ENCODE data around the gene BEND4.
"Not testable (repeated sequence)": the region's sequence is repeated elsewhere in the genome, so short reads cannot be mapped to it uniquely, and the experiment has no call there.

The BEND4 gene

DNA sequence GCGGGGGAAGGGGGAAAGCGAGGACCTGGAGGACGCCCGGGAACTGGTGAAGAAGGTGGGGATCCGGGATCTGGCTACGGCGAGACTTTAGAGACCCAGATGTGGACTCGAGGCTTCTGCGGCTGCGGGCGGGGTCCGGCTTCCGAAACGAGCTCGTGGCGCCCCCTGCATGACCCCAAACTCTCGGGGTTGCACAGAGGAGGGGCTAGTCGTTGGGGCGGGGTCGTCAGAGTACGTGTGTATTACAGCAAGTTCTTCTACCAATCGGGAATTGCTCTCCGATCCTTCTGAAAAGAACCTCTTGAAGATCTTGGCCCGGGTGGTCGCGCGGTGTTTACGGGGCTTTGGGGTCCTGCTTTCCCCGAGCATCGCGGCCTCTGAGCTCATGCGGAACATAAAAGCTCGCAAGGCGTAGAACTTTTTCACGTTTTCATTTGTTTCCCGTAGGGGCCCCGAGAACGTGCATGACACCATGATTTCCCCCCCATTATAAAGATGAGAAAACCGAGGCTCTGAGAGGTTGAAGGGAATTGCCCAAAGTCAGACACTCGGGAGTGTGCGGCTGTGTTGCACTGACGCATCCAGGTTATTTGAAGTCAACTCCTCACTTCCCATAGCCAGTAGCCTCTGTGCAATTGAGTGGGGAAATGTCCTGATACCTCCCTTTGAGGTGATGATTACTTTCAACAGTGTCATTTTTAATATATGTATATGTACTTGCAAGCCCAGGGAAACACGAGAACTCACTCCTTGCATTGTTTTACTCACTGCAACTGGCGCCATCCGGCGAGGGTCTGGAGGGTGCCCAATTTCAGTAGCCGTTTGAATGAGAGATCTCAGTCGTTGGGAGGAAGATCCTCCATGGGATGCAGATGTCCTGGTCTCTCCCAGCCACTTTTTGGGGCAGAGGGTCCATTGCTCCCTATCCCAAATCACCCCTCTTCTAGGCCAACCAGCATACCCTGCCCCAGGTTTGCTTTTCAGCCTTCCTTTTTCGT is at the start of gene BEND4:
Gene BEND4 (minus strand): TSS at position 149 of the 998 bp plus-strand sequence. CDS start 512 bp downstream, outside the sequence.
- no peak for DNase-seq

DNA sequence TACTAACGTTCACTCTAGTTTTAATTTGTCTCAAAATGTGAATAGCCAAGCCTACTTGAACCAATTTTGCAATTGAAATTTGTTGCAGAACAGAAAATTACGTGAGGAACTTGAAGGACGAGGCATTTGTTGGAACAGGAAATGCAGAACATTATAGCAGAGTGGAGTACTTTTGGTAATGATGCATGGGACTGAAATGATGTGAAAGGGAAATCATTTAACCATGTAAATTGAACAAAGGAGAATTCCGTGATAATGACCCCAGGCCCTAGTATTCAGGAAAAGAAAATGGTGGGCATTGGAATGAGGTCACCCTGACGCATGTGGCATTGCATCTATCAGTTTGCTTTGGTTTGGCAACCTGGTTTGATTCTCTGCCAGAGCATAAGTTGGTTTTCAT is 44.9 kb upstream of the BEND4 start:
- DNase-seq, result no peak

DNA sequence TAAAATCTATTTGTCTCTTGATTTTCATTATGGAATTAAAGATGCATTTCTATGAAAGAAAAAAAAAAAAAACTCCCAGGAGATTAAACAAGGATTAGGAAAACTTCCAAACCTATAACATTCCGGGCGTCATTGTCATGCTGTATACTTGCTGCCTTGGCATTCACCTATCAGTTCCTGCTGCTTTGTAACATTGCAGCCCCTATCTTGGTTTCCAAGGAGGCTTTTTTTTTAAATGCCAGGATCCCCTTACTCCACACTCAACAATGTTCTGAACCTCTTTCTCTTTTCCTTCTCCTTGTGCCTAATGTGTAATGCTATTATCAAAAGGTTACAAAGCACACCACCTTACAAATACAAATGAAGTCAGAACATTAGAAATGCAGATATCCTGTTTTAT is 20.5 kb upstream of the BEND4 start:
- no peak for DNase-seq

DNA sequence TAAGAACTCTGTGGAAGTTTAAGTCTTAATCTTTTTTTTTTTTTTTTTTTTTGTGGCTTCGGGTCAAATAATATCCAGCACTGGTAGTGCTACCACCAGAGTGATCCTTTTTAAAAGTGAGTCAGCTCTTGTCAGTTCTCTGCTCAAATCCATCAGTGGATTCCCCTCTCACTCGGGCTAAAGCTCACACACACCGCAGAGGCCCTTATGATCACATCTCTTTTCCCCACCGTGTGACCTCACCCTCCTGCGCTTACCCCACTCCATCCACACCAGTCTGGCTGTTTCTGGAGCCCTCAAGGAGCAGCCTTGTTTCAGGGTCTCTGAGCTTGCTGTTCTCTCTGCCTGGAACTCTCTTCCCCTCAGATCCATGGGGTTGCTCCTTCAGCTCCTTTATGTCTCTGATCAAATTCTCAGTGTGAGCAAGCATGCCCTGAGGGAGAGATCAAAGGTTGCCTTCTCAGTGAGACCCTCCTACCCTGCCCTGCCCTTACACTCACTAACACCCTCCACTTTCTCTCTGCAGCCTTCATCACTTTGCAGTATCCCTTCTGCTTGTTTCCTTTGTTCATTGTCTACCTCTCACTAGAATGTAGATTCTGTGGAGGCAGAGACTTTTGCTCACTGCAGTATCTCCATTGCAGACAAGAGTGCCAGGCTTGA is 19.8 kb upstream of the BEND4 start:
- no peak for DNase-seq

DNA sequence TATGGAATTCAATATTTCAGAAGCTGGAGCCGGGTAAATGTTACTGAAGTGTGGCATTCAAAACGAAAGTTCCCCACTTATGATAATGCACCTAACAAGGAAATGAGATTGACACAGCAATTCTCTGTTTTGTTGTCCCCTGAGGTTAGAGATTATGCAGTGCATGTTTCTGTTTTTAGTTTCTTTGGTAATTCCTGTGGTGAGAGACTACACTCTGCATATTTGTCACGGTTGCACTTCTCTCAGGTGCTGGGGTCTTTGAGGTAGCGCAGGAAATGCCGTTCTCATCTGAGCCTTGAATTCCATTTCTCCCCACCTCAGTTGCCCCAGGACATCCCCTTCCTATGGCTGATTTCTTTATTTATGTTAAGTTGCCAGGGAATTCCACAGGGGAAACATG is 15.3 kb upstream of the BEND4 start:
- no peak for DNase-seq

DNA sequence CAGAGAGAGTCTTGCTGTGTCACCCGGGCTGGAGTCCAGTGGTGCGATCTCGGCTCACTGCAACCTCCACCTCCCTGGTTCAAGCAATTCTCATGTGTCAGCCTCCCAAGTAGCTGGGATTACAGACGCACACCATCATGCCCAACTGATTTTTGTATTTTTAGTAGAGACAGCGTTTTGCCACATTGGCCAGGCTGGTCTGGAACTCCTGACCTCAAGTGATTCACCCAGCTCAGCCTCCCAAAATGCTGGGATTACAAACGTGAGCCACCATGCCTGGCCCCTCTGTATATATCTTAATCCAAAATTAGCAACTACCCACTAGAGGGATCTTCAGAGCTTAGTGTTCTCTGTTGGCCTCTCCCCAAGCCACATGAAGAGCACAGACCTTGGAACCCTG is 13.7 kb upstream of the BEND4 start:
- not testable (repeated sequence) for DNase-seq

DNA sequence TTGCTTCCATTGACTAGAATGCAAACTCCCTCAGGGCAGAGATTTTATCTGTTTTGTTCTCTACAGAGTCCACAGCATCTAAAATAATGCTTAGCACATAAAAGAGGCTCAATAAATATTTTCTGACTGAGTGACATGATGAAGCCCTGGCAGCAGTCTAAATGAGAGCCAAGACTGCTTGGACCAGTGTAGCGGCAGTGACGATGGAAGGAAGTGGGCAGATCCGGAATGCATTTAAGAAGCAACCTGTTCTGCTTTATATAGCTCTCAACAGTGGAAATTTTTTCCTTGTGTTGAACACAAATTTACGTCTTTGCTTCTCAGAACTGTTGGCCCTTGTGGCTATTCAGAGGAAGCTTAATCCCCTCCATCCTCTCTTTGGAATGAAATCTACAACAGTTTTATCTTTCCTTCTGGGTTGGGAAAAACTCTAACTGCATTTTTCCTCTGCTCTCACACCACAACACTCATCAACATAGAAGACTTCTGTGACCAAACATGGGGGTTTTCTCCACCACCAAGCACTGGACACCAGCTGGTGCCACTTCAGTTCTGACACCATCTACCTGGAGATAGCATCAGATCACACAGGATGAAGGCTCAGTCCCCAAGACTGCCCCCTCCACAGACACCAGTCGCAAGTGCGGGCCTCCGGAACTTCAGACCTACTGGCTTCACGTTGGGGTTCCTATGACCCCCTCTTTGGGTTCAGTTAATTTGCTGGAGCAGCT is 7.0 kb upstream of the BEND4 start:
- no peak for DNase-seq

DNA sequence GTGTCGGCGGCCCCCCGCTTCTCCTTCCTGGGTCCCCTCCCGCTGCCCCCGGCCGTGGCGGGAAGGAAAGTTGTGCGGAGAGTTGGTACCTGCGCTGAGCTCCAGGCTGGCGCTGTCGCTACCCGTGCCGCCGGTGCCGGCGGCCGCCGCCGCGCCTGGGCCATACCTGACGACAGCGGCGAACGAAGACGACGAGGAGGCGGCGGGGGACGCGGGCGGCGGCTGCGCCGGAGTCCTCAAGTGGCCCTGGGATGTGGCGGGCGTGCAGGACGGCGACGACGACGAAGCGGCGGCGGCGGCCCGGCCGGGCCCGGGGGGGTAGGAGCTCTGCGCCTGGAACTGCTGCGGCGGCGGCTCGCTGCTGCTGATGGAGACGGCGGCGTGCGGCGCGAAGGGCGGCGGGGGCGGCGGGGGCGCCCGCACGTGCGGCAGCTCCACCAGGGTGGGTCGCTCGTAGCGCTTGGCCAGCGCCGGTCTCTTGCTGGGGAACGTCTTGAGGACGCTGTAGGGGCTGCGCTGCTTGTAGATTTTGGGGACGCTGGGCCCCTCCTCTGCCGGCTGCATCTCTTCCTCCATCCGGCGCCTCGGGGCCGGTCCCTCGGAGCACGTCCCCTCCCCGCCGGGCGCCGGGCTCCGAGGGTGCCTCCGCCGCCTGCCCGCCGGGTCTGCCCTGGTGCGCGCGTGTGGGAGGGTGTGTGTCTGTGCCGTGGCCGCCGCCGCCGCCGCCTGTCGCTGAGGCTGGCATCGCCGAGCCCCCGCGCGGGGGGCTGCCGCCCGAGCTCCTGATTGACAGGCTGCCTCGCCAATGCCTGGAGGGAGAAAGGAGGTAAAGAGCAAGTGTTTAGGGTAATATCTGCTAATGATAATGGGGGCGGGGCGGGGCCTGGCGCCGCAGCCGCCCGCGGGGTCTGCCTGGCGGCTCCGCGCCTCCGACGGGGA is 618 bp downstream of the BEND4 start:
- DNase-seq, result no peak

DNA sequence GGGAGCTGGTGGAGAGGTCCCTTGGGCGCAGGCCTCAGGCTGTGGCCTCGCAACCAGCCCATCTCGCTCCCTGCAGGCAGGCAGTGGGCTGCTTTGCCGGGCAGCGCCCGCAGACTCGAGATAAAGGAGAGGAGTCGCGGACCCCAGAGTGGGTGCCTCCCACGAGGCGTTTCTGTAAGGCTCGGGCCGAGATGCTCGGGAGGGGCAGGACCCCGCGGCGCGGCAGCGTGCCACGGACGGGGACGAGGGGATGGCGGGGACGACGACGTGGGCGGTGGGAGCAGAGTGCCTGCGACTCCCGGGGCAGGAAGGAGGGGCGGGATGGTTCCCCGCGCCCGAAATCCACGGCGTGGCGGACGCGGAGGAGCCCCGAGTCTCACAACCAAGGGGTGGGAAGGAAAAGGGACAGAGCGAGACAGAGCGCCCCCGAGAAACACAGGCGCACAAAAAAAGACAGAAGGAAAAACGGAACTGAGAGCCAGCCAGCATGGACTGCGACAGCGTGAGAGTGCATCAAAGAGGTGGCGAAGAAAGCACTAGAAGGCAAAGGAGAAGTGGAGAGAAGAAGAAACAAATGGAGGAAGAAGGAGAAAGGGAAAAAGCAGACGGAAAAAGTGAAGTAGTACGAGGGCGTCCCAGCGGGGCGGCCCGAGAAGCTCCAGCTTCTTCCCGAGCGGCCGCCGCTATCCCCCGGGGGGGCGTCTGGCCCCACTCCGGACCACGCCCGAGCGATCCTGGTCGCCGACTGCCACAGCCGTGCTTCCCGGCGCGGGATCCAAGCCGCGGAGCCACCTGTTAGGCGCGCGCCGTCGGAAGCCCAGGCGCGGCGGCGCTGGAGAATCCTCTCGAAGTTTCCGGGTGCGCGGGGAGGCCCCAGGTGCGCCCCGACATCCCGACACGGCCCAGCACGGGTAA is 1.5 kb downstream of the BEND4 start:
- no peak for DNase-seq

DNA sequence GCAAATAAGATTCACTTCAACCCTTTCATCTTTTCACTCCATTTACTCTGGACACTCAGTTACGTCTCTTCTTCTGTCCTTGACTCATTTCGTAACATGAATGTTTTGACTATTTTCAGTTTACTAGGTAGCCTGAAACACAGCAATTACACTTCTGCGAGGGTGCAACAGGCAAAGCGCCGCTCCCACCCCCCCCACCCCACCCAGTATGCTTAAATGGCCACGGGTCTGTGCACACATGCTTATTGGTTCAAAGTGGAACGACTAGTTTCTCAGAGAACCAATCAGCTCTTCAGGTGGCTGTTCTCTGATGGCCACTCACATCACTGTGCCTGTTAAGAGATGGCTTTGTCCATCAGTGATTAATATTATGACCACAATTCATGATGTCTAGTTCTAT is 3.5 kb downstream of the BEND4 start:
- no peak for DNase-seq

DNA sequence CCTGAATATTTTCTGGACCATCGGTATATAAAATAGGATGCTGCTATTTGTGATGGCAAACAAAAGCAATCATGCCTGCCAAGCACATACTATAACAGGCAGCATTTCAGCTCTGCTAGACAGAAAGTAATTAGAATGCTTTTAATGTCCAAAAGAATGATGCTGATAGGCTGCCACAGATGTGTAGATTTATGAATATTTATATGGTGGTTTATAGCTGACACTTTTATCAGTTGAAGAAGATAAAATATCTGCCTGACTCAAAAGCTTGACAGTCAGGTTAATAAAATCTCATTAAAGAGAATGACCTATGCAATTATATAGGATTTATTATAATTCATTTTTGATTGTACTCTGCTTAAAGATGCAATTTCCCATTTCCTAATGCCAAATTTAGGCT is 4.0 kb downstream of the BEND4 start:
- no peak for DNase-seq

DNA sequence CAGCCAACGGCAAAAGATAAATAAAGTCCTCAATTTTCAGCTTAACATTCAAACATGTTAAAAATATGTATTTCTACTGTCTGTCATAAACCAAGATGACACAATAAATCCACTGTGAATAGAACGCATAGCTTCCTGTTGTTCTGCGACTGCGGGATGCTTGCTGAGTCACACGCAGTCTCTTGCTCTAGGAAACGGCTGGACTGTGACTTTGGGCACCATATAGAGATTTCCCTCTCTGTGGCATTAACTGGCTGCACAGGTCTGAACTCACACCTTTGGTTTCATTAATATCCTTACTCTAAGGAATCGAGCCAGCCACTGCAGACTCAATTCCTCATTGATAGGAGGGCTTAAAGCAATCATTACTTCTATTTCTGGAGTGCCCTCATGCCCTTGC is 8.4 kb downstream of the BEND4 start:
- no peak for DNase-seq

DNA sequence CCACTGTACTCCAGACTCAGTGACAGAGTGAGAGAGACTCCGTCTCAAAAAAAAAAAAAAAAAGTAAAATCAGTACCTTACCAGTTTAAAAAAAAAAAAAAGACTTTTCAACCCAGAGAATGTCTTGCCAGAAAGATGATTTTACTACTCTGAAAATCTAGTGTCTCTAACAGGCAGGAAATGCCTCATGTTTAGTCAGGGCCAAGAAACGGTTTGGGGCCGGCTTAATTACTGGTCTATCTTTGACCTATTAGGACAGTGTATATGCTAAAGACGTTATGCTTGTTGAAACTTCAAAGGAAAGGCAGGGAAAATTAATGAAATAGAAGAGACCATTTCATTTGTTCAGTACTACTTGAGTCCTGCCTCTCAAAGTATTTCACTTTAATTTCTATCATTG is 9.9 kb downstream of the BEND4 start:
- no peak for DNase-seq

DNA sequence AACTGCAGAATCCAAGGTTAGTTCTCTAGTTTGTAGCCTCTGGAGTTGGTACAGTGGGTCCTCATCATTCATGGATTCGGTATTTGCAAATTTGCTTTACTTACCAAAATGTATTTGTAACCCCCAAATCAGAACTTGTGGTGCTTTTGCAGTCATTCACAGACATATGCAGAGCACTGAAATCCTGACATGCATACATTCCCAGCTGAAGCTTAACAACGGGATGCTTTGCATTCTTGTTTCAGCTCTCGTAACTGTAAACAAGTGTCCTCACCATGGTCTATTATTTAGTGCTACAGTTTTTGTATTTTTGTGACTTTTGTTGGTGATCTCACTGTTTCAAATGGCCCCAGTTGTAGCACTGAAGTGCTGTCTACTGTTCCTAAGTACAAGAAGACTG is 16.1 kb downstream of the BEND4 start:
- no peak for DNase-seq

DNA sequence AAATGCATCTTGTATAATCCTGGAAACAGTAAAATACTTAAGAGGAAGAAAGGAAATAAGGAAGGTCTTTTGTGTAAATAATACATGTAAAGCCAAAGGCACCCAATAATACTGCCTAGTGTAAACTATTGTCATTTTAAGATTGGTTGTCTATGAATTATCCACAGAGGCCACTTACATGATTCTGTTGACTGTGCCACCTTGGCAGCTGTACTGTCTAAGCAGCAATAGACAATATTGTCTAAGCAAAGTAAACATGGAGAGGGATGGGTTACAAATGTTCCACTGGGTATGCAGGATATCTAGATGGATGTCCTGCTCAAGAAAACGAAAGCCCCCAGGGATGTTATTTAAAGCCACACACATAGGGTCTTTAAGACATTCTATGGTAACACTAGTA is 19.4 kb downstream of the BEND4 start:
- no peak for DNase-seq

DNA sequence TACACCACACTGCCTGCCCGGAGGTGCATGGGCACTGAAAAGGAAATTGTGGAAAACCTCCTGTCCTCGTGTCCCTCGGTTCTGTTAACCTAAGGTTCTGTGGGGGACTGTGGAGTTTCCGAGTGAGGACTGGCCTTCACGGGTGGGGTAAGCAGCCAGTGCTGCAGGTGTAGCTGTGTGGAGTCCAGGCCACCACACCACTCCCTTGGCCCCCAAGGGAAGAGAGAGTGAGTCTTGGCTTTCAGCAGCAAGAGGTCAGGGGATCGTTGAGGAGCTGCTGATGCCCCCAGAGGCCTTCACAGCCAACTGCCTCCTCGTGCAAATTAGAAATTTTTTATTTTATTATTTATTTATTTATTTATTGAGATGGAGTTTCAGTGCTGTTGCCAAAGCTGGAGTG is 20.4 kb downstream of the BEND4 start:
- no peak for DNase-seq

DNA sequence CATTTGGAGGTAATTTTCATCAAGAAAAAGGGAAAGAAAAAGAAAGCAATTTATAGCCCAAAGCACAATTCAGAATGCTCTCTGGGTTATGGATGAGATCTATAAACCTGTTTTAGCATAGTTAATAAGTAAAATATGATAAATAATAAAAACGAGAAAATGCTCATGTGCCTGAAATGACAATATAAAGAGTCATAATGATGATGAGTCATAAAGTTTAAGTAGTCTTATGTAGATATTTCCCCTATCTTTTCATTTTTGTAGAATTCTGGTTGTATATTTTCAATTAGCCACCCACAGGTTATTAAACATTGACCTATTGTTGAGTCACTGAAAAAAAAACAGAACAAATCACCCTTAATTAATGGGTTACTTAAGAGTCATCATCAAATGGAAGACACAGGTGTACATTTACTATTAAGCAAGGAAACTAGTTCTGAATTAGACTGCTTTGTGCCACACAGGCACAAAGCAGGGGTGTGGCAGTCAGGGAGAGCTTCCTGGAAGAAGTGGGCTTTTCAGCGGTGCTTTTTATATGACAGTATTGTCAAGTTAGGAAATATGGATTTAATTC is 29.3 kb downstream of the BEND4 start:
- DNase-seq, result peak; percentile 3

DNA sequence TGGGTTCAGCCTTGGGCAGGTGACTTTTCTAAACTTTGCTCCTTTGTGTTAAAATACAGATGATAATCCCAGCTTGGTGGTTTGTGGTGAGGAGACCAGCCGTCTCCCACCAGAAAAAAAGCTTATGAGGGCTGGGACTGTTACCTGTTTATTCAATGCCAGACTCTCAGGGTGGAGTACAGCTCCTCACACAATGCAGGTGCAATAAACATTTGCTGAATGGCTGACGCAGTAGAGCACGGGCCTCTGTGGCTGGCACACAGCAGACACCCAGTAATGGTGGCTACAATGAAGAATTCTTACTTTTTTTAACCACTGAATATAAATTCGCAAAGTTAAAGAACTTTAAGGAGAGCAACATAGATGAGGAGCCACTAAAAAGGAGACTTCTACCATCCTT is 30.2 kb downstream of the BEND4 start:
- DNase-seq, result no peak

DNA sequence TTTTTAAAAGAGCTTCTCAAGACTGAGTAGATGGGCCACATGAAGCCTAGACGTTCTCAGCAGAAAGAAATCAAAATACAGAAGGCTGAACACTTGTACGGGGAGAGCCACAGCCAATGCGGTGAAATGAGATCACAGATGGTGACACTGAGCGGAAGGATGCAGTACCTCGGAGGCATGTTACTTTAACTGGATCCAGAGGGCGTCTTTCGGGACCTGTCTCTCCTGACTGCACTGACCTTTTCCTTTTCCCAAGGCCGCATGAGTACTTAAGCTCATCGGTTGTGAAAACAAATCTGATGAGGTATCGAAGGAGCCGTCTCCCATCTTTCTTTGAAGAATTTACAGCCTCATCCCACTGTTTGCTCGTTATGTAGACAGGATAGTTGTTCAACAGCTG is 32.6 kb downstream of the BEND4 start:
- no peak for DNase-seq

DNA sequence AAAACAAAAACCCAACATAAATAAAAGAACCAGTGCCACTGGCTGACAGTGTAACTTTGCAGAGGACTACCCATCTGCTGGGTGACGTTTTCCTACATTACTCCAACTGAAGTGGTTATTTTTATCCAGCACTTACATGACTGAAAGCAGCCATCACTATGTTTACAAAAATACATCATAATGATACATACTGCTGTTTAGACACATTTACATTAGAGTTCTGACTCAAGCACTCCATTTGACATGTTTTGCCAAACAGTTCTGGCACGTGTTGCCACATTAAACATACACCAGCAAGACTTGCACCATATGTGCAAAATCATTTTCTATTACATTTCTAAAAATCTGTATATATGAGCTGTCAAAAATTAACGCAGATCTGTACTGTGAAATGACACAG is 39.6 kb downstream of the BEND4 start:
- DNase-seq, result no peak

DNA sequence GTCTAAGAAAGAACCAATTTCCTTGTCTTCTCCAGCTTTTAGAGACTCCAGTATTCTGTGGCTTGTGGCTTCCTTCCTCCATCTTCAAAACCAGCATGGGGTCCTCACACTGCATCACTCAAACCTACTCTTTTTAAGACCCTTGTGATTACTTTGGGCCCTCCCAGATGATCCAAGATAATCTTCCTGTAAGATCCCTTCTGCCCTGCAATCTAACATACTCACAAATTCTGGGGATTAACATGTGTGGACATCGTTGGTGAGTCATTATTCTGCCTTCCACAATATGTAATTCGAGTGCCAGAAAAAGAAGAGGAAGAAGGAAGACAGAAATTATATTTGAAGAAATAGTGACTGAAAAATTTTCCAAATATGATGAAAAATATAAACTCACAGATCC is 47.9 kb downstream of the BEND4 start:
- no peak for DNase-seq
